ENCODE data around the gene FAM50B.

Gene FAM50B, protein sequence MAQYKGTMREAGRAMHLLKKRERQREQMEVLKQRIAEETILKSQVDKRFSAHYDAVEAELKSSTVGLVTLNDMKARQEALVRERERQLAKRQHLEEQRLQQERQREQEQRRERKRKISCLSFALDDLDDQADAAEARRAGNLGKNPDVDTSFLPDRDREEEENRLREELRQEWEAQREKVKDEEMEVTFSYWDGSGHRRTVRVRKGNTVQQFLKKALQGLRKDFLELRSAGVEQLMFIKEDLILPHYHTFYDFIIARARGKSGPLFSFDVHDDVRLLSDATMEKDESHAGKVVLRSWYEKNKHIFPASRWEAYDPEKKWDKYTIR

DNA sequence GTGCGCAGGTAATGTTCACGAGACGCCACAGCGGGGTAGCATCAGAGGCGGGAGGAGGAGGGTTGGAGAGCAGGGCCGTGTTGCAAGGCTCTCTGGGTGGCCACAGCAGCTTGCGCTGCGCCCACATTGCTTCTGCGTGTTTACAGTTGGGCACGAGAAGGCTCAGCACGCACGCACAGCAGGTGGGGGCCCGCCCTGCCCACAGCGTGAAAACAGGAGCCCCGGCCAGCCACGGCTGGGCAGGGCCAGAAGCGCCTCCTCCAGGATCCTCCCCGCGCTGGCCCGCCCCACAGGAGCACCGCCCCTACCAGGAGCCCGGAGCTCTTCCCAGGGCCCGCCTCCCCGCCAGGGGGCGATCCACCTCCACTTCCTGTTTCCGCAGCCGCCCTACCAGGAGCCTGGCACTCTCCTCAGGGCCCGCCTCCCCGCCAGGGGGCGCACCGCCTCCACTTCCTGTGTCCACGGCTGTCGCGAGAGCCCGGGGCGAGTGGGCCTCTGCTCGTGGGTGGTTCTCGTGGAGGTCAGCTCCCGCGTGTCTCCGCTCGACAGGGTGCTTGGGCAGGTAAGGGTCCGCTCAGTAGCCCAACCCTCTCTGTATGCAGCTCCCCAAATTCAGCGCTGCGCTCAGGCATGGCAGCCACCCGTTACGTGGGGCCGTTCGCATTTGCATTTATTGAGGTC, at the start of gene FAM50B:
Gene FAM50B (plus strand): TSS at position 449 of the 681 bp plus-strand sequence. CDS start 439 bp downstream, outside the sequence.
- TF ChIP-seq, protein P1, sequence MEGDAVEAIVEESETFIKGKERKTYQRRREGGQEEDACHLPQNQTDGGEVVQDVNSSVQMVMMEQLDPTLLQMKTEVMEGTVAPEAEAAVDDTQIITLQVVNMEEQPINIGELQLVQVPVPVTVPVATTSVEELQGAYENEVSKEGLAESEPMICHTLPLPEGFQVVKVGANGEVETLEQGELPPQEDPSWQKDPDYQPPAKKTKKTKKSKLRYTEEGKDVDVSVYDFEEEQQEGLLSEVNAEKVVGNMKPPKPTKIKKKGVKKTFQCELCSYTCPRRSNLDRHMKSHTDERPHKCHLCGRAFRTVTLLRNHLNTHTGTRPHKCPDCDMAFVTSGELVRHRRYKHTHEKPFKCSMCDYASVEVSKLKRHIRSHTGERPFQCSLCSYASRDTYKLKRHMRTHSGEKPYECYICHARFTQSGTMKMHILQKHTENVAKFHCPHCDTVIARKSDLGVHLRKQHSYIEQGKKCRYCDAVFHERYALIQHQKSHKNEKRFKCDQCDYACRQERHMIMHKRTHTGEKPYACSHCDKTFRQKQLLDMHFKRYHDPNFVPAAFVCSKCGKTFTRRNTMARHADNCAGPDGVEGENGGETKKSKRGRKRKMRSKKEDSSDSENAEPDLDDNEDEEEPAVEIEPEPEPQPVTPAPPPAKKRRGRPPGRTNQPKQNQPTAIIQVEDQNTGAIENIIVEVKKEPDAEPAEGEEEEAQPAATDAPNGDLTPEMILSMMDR (IDR thresholded peaks at IDR 0.05; ENCODE audit: low read length, missing control alignments): peak; percentile 75
- peak within 1 kb of the TSS; percentile 51 for H3K4me3 ChIP-seq (replicated peaks; ENCODE audit: low read depth, low read length)
- DNase-seq (ENCODE audit: low read depth): peak; percentile 88

DNA sequence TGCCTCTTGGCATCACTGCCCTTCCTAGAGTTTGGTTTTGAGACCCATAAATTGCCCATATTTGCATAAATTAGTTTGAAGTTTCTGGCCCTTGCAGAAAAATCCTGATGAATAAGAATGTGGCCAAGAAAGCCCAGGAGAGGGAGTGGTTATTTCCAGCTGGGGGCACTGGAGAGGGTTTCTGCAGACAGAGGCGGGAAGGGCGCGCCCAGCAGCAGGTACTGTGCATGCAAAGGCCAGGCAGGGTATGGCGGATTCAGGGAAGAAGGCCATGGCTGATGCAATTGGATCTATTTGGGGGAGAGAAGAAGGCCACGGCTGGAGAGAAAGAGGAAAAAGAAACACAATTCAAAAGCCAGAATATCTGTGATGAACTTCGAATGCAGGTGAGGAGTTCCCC, 49.5 kb upstream of the FAM50B start:
- H3K4me3 ChIP-seq (replicated peaks; ENCODE audit: low read depth, low read length): no peak overlapping the region
- TF ChIP-seq, protein P1 (IDR thresholded peaks at IDR 0.05; ENCODE audit: low read length, missing control alignments): no peak
- no peak for DNase-seq (ENCODE audit: low read depth)

DNA sequence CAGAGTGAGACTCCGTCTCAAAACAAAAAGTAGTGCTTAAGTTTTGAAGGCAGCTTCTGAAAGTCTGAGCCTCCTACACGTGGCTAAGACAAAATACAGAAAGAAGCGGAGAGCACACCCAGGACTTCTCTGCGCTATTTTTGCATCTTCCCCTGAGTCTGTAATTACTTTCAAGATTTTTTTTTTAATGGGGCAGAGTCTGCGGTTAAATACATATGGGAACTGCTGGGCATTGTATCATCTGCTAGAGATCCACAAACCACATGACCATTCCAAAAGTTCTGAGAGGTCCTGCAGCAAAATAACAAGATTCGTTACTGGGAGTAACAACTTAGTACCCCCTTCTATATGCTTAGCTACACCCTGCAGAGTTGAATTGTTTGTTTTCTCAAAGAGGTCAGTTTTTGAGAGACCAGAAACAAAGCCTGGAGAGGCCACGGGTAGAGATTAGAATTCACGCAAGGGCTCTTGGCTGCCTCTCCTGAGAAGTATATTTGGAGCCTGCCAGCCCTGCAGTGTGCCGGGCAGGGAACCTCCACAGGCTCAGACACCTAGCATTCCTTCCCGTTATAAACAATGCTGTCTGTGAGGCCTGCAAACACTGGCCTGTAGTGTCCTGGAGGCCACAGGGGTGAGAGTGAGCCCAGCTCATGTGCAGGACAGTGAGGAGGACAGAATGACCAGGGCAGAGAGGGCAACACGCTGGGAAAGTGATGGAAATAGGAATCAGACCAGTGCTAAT, 48.2 kb upstream of the FAM50B start:
- H3K4me3 ChIP-seq (replicated peaks; ENCODE audit: low read depth, low read length): no peak overlapping the region
- TF ChIP-seq, protein P1 (IDR thresholded peaks at IDR 0.05; ENCODE audit: low read length, missing control alignments): no peak

DNA sequence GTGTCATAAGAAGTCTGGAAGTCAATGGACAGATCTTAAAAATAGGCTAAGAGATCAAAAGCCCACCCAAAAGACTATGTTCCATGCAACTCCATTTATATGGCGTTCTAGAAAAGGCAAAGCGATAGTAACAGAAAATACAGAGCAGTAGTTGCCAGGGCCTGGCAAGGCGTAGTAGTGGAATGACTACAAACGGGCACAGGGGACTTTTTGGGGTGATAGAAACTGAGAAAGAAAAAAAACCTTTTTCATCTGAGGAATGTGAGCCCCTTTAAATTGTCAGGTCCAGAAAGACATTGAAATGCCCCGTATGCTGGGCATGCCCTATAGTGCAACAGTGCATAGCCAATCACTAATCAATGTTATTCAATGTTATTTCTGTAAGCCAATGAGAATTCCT, 47.2 kb upstream of the FAM50B start:
- no peak for DNase-seq (ENCODE audit: low read depth)
- TF ChIP-seq, protein P1 (IDR thresholded peaks at IDR 0.05; ENCODE audit: low read length, missing control alignments): no peak
- H3K4me3 ChIP-seq (replicated peaks; ENCODE audit: low read depth, low read length): no peak overlapping the region

More for the DNA sequence above, 48.2 kb upstream of the FAM50B start:
- DNase-seq (ENCODE audit: low read depth): no peak

DNA sequence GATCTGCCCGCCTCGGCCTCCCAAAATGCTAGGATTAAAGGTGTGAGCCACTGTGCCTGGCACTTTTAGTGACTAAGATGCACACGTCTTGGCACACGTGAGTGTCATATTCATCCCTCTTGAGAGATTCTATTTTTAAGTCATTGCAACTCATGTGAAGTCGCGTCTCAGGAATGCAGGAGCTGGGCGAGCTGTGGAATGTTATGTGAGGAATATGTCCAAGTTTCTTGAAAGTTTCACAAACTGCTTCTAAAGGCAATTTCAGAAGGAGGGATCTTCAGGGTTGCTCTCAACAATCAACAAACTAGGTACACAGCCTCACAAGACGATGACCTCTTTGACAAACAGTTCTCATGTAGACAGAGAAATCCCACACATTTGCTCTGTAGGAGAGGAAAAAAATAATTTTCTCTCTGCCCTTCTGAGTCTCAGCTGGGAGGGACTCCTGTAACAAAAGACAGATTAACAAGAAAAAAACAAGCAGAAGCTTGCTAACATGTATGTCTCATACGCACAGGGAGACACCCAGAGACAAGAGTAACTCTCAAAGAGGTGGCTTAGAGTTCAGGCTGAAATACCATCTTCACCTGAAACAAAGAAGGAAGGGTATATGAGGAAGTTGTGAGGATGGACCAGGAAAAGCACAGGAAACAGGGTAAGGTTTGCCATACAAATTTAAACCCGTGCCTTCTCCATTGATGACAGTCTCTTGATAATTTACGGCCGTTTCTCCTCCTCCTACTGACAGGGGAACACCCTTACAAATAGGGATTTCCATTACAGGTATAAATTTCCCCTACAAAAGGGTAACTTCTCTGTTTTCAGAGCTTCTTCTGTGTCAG, 45.3 kb upstream of the FAM50B start:
- DNase-seq (ENCODE audit: low read depth): peak; percentile 95
- no peak overlapping the region for H3K4me3 ChIP-seq (replicated peaks; ENCODE audit: low read depth, low read length)

DNA sequence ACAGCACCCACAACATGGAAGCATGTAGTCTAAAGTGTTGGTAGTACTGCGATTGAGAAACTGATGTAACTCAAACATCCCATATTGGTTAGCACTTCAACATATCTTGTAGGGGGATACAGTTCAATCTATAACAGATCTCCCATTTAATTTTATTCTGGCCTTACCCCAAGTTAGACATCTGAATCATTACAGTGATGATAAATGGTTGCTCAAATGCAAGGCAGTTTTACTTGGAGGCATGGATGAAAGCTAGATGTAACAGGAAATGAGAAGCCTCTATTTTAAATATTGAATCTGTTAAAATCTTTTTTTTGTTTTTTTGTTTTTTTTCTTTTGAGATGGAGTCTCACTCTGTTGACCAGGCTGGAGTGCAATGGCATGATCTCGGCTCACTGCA, 44.2 kb upstream of the FAM50B start:
- no peak for DNase-seq (ENCODE audit: low read depth)
- TF ChIP-seq, protein P1 (IDR thresholded peaks at IDR 0.05; ENCODE audit: low read length, missing control alignments): no peak
- no peak overlapping the region for H3K4me3 ChIP-seq (replicated peaks; ENCODE audit: low read depth, low read length)

More for the DNA sequence above, 45.3 kb upstream of the FAM50B start:
- TF ChIP-seq, protein P1 (IDR thresholded peaks at IDR 0.05; ENCODE audit: low read length, missing control alignments): no peak
